Stromal cell of bone marrow (primary cell): ENCODE measurements around the gene SPPL3.
"Not testable (repeated sequence)": the region's sequence is repeated elsewhere in the genome, so short reads cannot be mapped to it uniquely, and the experiment has no call there.

Experiments
- DNase-seq: peaks from one replicate; pipeline ENCODE4 v3.0.0-alpha.2; 2012; ENCODE audit warnings: low read depth

Gene SPPL3

GRCh38 chr12:120744922-120745493 lies 159.2 kb downstream of the SPPL3 start:
- DNase-seq: no peak

- DNase-seq: no peak
Observed at GRCh38 chr12:120741476-120742421, 162.4 kb downstream of the SPPL3 start.

- no peak for DNase-seq
Observed at GRCh38 chr12:120740871-120741270, 163.3 kb downstream of the SPPL3 start.

- no peak for DNase-seq
Observed at GRCh38 chr12:120739821-120740613, 164.1 kb downstream of the SPPL3 start.

GRCh38 chr12:120739031-120739762 lies 165.0 kb downstream of the SPPL3 start:
- no peak for DNase-seq

- DNase-seq: no peak
Observed at GRCh38 chr12:120738252-120739030, 165.7 kb downstream of the SPPL3 start.

GRCh38 chr12:120737557-120738251 lies 166.5 kb downstream of the SPPL3 start:
- no peak for DNase-seq

GRCh38 chr12:120736404-120737331 lies 167.5 kb downstream of the SPPL3 start:
- no peak for DNase-seq

GRCh38 chr12:120735181-120735580 lies 169.0 kb downstream of the SPPL3 start:
- no peak for DNase-seq

- no peak for DNase-seq
Observed at GRCh38 chr12:120734210-120734609, 169.9 kb downstream of the SPPL3 start.

- DNase-seq: no peak
Observed at GRCh38 chr12:120733574-120733973, 170.6 kb downstream of the SPPL3 start.

GRCh38 chr12:120732198-120732597 lies 172.0 kb downstream of the SPPL3 start:
- not testable (repeated sequence) for DNase-seq

GRCh38 chr12:120726961-120727360 lies 177.2 kb downstream of the SPPL3 start:
- DNase-seq: no peak

- no peak for DNase-seq
Observed at GRCh38 chr12:120726510-120726793, 177.7 kb downstream of the SPPL3 start.

- peak; percentile 68 for DNase-seq
Observed at GRCh38 chr12:120725659-120726509, 178.3 kb downstream of the SPPL3 start, which contains the start of gene ACADS. Gene ACADS, plus strand, starts transcription at chr12:120725826. Its CDS starts 60 bp downstream, at chr12:120725886.

- DNase-seq: no peak
Observed at GRCh38 chr12:120725151-120725658, 179.0 kb downstream of the SPPL3 start.

GRCh38 chr12:120724720-120725119 lies 179.4 kb downstream of the SPPL3 start:
- DNase-seq: no peak

- DNase-seq: no peak
Observed at GRCh38 chr12:120722784-120723183, 181.4 kb downstream of the SPPL3 start.
